ENCODE results near the gene SEL1L2.

Gene SEL1L2

GRCh38 chr20:13868331-13868730 lies 122.1 kb downstream of the SEL1L2 start:
- Histone ChIP-seq H3K4me3 (ENCODE audit: low read length, poor library complexity, severe bottlenecking) (no peak overlapping the region), H3K4me1 (ENCODE audit: insufficient read depth, low read length, poor library complexity, severe bottlenecking) (no peaks in the 10 kb centered on the region), H4K20me1 (ENCODE audit: insufficient read depth, low read length, poor library complexity, severe bottlenecking) (no peaks in the 10 kb centered on the region), H3K4me2 (ENCODE audit: low read depth, low read length, poor library complexity, severe bottlenecking) (no peak overlapping the region), H2AFZ (ENCODE audit: low read length) (no peak overlapping the region), H3K36me3 (ENCODE audit: insufficient read depth, low read length) (no peaks in the 10 kb centered on the region), H3K27me3 (ENCODE audit: insufficient read depth, low read length, poor library complexity, severe bottlenecking) (no peaks in the 10 kb centered on the region), H3K9ac (ENCODE audit: low read depth, low read length, poor library complexity, severe bottlenecking) (no peak overlapping the region), H3K9me3 (ENCODE audit: insufficient read depth, low read depth, low read length) (no peaks in the 10 kb centered on the region; the same call in 1 of the 2 replicates), H3K9me2 (replicated peaks; ENCODE audit: low read depth, low read length) (no peaks in the 10 kb centered on the region), H3F3A (ENCODE audit: low read depth) (no peaks in the 10 kb centered on the region), H3K79me2 (ENCODE audit: insufficient read depth, low read length) (no peaks in the 10 kb centered on the region)
- TF ChIP-seq CTCF (conservative IDR thresholded peaks at IDR 0.05; ENCODE audit: low read length) (no peak), EZH2phosphoT487 (IDR thresholded peaks at IDR 0.05; ENCODE audit: borderline replicate concordance) (no peak)

DNA sequence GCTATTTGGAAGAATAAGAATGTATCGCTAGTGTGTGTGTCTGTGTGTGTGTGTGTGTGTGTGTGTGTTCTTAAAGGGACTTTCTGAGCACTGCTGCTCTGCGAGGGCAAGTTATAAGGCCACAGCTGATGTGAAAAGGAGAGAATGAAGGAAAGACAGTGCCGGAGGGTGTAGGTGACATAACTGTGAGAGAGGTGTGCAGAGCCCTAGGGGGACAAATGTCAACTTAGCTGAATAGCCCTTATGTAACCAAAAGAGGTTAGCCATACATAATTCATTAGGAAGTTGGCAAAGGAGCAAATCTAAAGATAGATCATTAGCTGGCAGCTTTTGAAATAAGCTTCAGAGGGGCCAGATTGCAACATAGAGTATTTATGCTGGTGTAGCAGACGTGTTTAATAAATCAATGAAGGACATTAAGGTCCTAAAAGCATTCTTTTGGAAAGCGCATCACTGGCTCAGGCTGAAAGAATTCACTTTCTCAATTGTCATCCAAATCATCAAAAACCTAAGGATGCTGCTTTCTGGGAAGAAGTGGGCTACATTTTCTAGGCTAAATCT lies 124.5 kb downstream of the SEL1L2 start:
- Histone ChIP-seq H3K27me3 (ENCODE audit: insufficient read depth, low read length, poor library complexity, severe bottlenecking) (no peaks in the 10 kb centered on the region), H3K9me3 (ENCODE audit: insufficient read depth, low read depth, low read length) (no peaks in the 10 kb centered on the region; the same call in 1 of the 2 replicates), H3K36me3 (ENCODE audit: insufficient read depth, low read length) (no peaks in the 10 kb centered on the region), H3K4me3 (ENCODE audit: low read length, poor library complexity, severe bottlenecking) (no peak overlapping the region), H3K9me2 (replicated peaks; ENCODE audit: low read depth, low read length) (no peaks in the 10 kb centered on the region), H2AFZ (ENCODE audit: low read length) (no peak overlapping the region), H4K20me1 (ENCODE audit: insufficient read depth, low read length, poor library complexity, severe bottlenecking) (no peaks in the 10 kb centered on the region), H3K9ac (ENCODE audit: low read depth, low read length, poor library complexity, severe bottlenecking) (no peak overlapping the region), H3F3A (ENCODE audit: low read depth) (no peaks in the 10 kb centered on the region), H3K4me2 (ENCODE audit: low read depth, low read length, poor library complexity, severe bottlenecking) (no peak overlapping the region), H3K4me1 (ENCODE audit: insufficient read depth, low read length, poor library complexity, severe bottlenecking) (no peaks in the 10 kb centered on the region), H3K79me2 (ENCODE audit: insufficient read depth, low read length) (no peaks in the 10 kb centered on the region)
- TF ChIP-seq CTCF (conservative IDR thresholded peaks at IDR 0.05; ENCODE audit: low read length) (no peak), EZH2phosphoT487 (IDR thresholded peaks at IDR 0.05; ENCODE audit: borderline replicate concordance) (no peak)

- no peak for TF ChIP-seq CTCF (conservative IDR thresholded peaks at IDR 0.05; ENCODE audit: low read length)
- TF ChIP-seq EZH2phosphoT487 (IDR thresholded peaks at IDR 0.05; ENCODE audit: borderline replicate concordance): no peak
- H2AFZ ChIP-seq (ENCODE audit: low read length): no peak overlapping the region
- H3K27me3 ChIP-seq (ENCODE audit: insufficient read depth, low read length, poor library complexity, severe bottlenecking): no peaks in the 10 kb centered on the region
- no peaks in the 10 kb centered on the region for H3K4me1 ChIP-seq (ENCODE audit: insufficient read depth, low read length, poor library complexity, severe bottlenecking)
- H3K36me3 ChIP-seq (ENCODE audit: insufficient read depth, low read length): no peaks in the 10 kb centered on the region
- no peaks in the 10 kb centered on the region; the same call in 1 of the 2 replicates for H3K9me3 ChIP-seq (ENCODE audit: insufficient read depth, low read depth, low read length)
- no peak overlapping the region for H3K4me3 ChIP-seq (ENCODE audit: low read length, poor library complexity, severe bottlenecking)
- H3K4me2 ChIP-seq (ENCODE audit: low read depth, low read length, poor library complexity, severe bottlenecking): no peak overlapping the region
- no peaks in the 10 kb centered on the region for H3K9me2 ChIP-seq (replicated peaks; ENCODE audit: low read depth, low read length)
- no peak overlapping the region for H3K9ac ChIP-seq (ENCODE audit: low read depth, low read length, poor library complexity, severe bottlenecking)
- H4K20me1 ChIP-seq (ENCODE audit: insufficient read depth, low read length, poor library complexity, severe bottlenecking): no peaks in the 10 kb centered on the region
- H3K79me2 ChIP-seq (ENCODE audit: insufficient read depth, low read length): no peaks in the 10 kb centered on the region
- H3F3A ChIP-seq (ENCODE audit: low read depth): no peaks in the 10 kb centered on the region
These were observed 125.3 kb downstream of the SEL1L2 start for GRCh38 chr20:13865156-13865555.
